AG04450 (cell line): ENCODE measurements around the gene ZNF394. TPM values are rescaled to one million over a fixed set of nuclear protein-coding genes. Genes with fewer than 3 reads are reported as not detected.

ENCODE experiments used
- CTCF ChIA-PET: fragments of 300-600, 350-600 bp; formaldehyde crosslinking; extraction: SDS; loops from one replicate; lab custom pipeline; 2022; ENCODE audit warnings: antibody characterized with exemption, inconsistent platforms; lab: Charles Lee
- POLR2A ChIA-PET: fragments of 350-600 bp; formaldehyde crosslinking; extraction: SDS; loops from one replicate; lab custom pipeline; 2021; ENCODE audit warnings: antibody characterized with exemption, inconsistent platforms; lab: Yijun Ruan, JAX
- DNase-seq: peaks from one replicate; pipeline ENCODE4 v3.0.0-alpha.2; 2011; ENCODE audit warnings: low read depth, low spot score
- H3K27ac ChIP-seq: one replicate; pipeline ENCODE4 v1.5.1; 2012; ENCODE audit warnings: low read depth, low read length, control low read depth
- H3K27me3 ChIP-seq: one replicate; pipeline ENCODE4 v1.6.0; 2012; ENCODE audit warnings: low read length; ENCODE audit not compliant: control insufficient read depth, insufficient read depth
- H3K4me3 ChIP-seq: 2 replicates; pipeline ENCODE4 v1.5.1; 2011; ENCODE audit warnings: mild to moderate bottlenecking, low read depth, low read length, control low read depth
- H3K9me3 ChIP-seq: 2 replicates; pipeline ENCODE4 v1.5.1; 2012; ENCODE audit warnings: low read length; ENCODE audit not compliant: control insufficient read depth, insufficient read depth
- polyA plus RNA-seq: library from polyadenylated mRNA; depleted of rRNA; stranded (reverse); fragments of >200 nt; gene quantifications from 2 replicates; pipeline ENCODE4 v1.2.3, GENCODE V29; 2011
- TF ChIP-seq, protein P1 (sequence below): IDR thresholded peaks from 2 replicates; pipeline ENCODE4 v1.5.1; 2011; ENCODE audit warnings: low read depth, low read length, control low read depth, inconsistent platforms

ZNF394 gene
- polyA plus RNA-seq, 1 experiment: 9.4 TPM

DNA sequence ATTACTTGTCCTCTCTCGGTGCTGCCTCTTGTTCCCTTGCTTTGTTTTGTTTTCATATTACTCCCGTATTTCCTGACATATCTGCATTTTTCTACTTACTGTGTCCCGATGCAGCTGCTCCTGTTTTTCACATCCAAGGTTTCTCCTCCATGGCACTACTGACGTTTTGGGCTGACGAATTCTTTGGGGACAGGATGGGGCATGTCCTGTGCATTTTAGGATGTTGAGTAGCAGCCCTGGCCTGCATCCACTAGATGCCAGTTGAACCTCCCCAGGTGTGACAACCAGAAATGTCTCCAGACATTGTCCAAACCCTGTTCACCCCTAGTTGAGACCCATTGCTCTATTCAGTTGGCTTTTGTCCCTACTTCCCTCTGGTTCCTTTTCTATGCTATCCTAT lies 15.0 kb downstream of the ZNF394 start:
- no peak for DNase-seq
- Histone ChIP-seq H3K27me3 (no peaks in the 10 kb centered on the region), H3K9me3 (no peaks in the 10 kb centered on the region; the same call in 1 of the 2 replicates), H3K27ac (no peak overlapping the region), H3K4me3 (no peak overlapping the region)
- CTCF ChIA-PET: no interaction called here
- POLR2A ChIA-PET: no interaction called here
- TF ChIP-seq, protein P1, sequence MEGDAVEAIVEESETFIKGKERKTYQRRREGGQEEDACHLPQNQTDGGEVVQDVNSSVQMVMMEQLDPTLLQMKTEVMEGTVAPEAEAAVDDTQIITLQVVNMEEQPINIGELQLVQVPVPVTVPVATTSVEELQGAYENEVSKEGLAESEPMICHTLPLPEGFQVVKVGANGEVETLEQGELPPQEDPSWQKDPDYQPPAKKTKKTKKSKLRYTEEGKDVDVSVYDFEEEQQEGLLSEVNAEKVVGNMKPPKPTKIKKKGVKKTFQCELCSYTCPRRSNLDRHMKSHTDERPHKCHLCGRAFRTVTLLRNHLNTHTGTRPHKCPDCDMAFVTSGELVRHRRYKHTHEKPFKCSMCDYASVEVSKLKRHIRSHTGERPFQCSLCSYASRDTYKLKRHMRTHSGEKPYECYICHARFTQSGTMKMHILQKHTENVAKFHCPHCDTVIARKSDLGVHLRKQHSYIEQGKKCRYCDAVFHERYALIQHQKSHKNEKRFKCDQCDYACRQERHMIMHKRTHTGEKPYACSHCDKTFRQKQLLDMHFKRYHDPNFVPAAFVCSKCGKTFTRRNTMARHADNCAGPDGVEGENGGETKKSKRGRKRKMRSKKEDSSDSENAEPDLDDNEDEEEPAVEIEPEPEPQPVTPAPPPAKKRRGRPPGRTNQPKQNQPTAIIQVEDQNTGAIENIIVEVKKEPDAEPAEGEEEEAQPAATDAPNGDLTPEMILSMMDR: no peak

DNA sequence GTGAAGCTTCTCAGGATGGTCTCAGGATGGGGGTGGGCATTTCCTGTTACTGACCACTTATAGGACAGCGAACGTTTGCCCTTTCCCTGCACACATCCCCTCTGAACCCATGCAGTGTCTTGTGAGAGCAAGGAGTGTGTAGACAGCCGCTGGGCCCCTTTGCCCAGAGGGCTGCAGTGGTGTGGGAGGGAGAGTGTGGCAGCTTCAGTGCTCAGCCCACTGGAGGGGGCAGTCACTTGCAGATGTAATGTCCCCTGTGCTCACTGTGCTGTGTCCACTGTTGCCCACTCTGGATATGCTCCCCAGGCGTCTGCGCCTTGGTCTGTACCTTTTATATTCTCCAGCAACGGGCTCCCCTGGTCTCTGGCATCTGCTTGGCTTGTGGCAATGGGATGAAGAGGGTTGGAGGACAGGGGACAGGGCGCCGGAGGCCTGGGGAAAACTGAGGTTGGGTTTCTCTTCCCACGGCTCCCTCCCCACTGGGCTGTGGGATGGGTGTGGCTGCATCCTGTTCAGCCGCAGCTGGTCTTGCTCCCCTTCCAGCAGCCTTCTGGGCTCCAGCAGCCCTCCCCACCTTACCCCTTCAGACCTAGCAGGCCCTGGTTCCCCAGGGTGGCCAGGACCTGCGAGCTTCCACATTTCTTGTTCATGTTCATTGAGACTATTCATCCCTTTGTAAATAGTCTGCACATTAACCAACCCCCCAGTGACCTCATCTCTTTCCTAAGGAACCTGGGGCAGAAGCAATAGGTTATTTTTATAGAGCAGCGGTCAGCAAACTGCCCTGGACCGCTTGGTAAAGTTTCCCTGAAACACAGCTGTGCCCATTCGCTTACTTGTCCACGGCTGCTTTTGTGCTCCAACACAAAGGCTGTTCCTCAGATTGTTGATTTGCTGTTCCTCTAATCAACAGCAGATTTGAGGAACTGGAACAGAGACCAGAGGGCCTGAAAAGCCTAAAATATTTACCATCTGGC lies 21.3 kb downstream of the ZNF394 start:
- ChIA-PET CTCF (no interaction called here), POLR2A (no interaction called here)
- H3K27me3 ChIP-seq: no peaks in the 10 kb centered on the region
- DNase-seq: no peak
- no peaks in the 10 kb centered on the region for H3K9me3 ChIP-seq
- H3K27ac ChIP-seq: no peak overlapping the region
- TF ChIP-seq, protein P1: no peak
- H3K4me3 ChIP-seq: no peak overlapping the region

DNA sequence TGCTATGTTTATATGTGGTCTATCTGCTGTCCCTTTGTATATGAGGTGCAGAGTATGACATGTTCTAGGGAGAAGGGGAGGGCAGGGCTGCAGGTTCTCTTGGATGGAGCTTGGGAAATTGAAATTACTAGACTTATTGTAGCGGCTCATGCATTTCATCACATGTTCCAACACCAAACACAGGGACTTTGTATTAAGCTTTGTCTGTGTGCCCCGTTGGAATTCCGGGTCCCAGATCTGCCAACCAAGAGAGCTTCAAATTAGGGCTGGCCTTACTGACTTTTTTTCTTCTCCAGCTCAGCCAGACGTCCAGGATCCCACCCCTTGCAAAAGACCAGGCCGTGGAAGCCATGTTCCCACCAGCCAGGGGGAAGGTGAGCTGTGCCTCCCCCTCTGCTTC lies 24.0 kb downstream of the ZNF394 start:
- no peaks in the 10 kb centered on the region for H3K27me3 ChIP-seq
- CTCF ChIA-PET: no interaction called here
- TF ChIP-seq, protein P1: no peak
- no peak overlapping the region for H3K4me3 ChIP-seq
- H3K27ac ChIP-seq: no peak overlapping the region
- POLR2A ChIA-PET: interaction anchor here (0.6 to 0.7 kb wide), 2 partner anchors 64 to 105 kb away, joined by 3 to 8 read pairs; no protein-coding TSS in a partner anchor
- no peak for DNase-seq
- no peaks in the 10 kb centered on the region; the same call in 1 of the 2 replicates for H3K9me3 ChIP-seq

DNA sequence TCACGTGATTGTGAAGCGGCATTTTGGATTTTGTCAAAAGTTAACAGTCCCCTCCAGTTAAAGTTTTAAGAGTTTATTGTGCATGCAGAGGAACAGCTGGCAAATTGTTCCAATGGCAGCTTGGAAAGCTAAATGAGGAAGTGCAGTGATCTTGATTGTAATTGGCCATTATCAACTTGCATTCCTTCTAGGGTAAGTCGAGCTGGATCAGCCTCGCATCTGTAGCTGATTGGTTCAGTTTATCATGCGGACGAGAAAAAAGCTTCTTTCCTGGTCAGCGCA lies 26.8 kb downstream of the ZNF394 start:
- peak; percentile 29 for DNase-seq
- peaks cover 4% of the 10 kb centered on the region; the same call in 1 of the 2 replicates for H3K9me3 ChIP-seq
- H3K27me3 ChIP-seq: no peaks in the 10 kb centered on the region
- ChIA-PET CTCF (interaction anchor here (0.6 to 1.1 kb wide), 3 partner anchors 8 to 27 kb away, joined by 3 to 5 read pairs (median 3); partner anchors contain the start of gene ZNF394), POLR2A (interaction anchor here (0.6 to 1.7 kb wide), 4 partner anchors 27 to 85 kb away, joined by 3 to 7 read pairs (median 4); partner anchors contain the start of genes BUD31, PDAP1, ZNF394 and ZNF655)
- peak overlapping the region; percentile 75 for H3K27ac ChIP-seq
- TF ChIP-seq, protein P1: no peak
- peak overlapping the region; percentile 93 for H3K4me3 ChIP-seq
